Activated T-cell treated with anti-CD3 and anti-CD28 coated beads, Interleukin-2, amount 50 U/mL, for 4 hours (primary cell): Measurements from ENCODE around the gene INHBB. TPM values are rescaled to one million over a fixed set of nuclear protein-coding genes. Genes with fewer than 3 reads are reported as not detected.

Source experiments
- ATAC-seq, 2 donors: fragments of 200-7000 bp; cut with Tn5 transposase; one replicate each; pipeline ENCODE4 v1.10.0; 2021
- DNase-seq: peaks from one replicate; pipeline ENCODE4 v3.0.0-alpha.2; 2020
- H3K27me3 Mint-ChIP-seq: one replicate; pipeline ENCODE4 v1.8.0; 2021; ENCODE audit warnings: low read depth, mixed read lengths
- H3K36me3 Mint-ChIP-seq: one replicate; pipeline ENCODE4 v1.8.0; 2022; ENCODE audit warnings: mixed read lengths; ENCODE audit not compliant: insufficient read depth
- H3K4me1 Mint-ChIP-seq: one replicate; pipeline ENCODE4 v1.8.0; 2021; ENCODE audit warnings: low read depth, mixed read lengths
- H3K4me3 Mint-ChIP-seq: one replicate; pipeline ENCODE4 v1.8.0; 2021; ENCODE audit warnings: mild to moderate bottlenecking, moderate library complexity, mixed read lengths
- H3K9me3 Mint-ChIP-seq: one replicate; pipeline ENCODE4 v1.8.0; 2021; ENCODE audit warnings: mixed read lengths
- total RNA-seq, 3 donors: library from RNA; stranded (reverse); gene quantifications; one replicate each; pipeline ENCODE4 v1.2.1, GENCODE V29; 2021

Gene INHBB
- total RNA-seq, 3 donors from 2014 or later, result 0.11 to 0.16 TPM; not detected in 1

- Mint-ChIP-seq H3K4me1 (no peaks in the 10 kb centered on the region), H3K36me3 (no peaks in the 10 kb centered on the region), H3K27me3 (peaks cover 23% of the 10 kb centered on the region), H3K4me3 (no peak overlapping the region), H3K9me3 (no peaks in the 10 kb centered on the region)
- DNase-seq (no peak), ATAC-seq (no peak)
Measured at GRCh38 chr2:120352696-120353590, 7.0 kb downstream of the INHBB start.

DNA sequence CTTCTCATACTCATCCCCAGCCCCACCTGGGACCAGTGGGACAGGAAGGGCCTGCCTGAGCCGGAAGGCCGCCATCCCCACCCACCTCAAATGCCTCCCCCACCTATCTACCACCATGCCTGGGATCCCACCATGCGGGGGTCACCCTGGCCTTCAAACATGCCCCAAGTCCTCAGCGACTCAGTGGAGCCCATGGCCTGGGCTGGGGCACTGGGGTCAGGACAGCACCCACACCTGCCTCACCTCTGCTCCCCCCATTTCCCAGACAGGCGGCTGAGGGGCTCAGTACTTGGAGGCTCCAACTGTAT lies 7.6 kb downstream of the INHBB start:
- Mint-ChIP-seq H3K9me3 (no peaks in the 10 kb centered on the region), H3K36me3 (no peaks in the 10 kb centered on the region), H3K4me3 (no peak overlapping the region), H3K27me3 (peaks cover 18% of the 10 kb centered on the region), H3K4me1 (no peaks in the 10 kb centered on the region)
- DNase-seq, result no peak
- no peak for ATAC-seq

GRCh38 chr2:120353931-120354330 lies 8.0 kb downstream of the INHBB start:
- ATAC-seq (no peak), DNase-seq (no peak)
- no peaks in the 10 kb centered on the region for H3K9me3 Mint-ChIP-seq

DNA sequence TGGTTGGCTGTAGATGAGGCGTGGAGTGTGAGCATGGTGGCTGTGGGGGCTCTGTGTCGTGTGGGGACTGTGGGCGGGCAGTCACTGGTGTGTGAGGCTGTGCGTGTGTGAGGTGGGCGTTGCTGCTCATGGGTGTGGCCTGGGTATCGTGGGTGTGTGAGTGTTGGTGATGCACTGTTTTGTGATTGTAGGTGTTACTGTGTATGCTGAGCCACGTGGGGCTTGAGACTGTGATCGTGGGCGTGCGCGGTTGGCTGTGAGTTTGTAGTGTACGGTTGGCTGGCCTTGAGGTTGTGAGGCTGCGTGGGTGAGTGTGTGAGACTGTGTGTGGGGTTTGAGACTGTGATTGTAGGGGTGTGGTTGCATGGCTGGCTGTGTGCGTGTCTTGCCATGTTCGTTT lies 8.5 kb downstream of the INHBB start:
- DNase-seq, result no peak
- Mint-ChIP-seq H3K9me3 (no peaks in the 10 kb centered on the region), H3K4me3 (no peak overlapping the region), H3K4me1 (no peaks in the 10 kb centered on the region), H3K36me3 (no peaks in the 10 kb centered on the region), H3K27me3 (peaks cover 12% of the 10 kb centered on the region)
- peak in 1 of 2 donors; percentile 14 for ATAC-seq

More at GRCh38 chr2:120353931-120354330, 8.0 kb downstream of the INHBB start:
- Mint-ChIP-seq H3K27me3 (peaks cover 14% of the 10 kb centered on the region), H3K4me3 (no peak overlapping the region), H3K36me3 (no peaks in the 10 kb centered on the region), H3K4me1 (no peaks in the 10 kb centered on the region)

DNA sequence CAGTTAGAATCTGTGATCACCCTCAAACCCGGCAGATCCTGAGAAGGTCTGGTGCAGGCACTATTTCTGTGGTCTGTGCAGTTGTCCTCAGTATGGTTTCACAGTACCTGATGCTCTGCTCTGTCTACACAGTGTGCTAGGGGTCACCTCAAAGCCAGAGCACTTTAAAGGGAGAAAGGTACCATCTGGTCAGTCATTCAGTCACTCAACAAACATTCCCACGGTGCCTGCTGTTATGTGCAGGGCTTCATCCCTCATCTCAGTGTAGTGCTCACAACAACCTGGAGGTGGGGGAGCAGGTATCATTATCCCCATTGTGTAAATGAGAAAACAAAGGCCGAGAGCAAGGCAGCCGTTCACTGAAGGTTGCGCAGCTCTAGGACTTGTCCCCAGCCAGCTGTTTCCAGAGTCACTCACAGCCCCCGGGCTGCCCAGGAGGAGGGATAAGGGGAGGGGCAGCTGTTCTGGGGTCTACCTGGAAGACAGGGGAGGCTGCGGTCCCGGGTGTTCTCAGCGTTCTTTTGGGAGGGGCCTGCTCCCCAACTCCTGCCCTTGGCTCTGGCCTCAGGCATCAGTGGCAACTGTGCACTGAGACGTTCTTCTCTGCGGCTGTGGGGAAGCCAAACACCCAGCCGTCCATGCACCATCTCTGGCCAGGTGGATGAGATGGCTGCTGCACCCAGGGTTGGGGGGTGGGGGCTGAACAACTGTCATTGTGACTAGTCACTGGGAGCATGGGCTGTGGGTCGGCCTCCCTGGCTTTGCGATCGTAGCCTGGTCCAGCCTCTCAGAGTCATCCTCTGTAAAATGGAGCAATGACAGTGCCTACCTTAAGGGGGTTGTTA lies 9.2 kb downstream of the INHBB start:
- no peak for DNase-seq
- Mint-ChIP-seq H3K4me1 (no peaks in the 10 kb centered on the region), H3K4me3 (no peak overlapping the region), H3K27me3 (peaks cover 9% of the 10 kb centered on the region), H3K9me3 (no peaks in the 10 kb centered on the region), H3K36me3 (no peaks in the 10 kb centered on the region)
- no peak for ATAC-seq

- Mint-ChIP-seq H3K4me3 (no peak overlapping the region), H3K27me3 (peaks cover 4% of the 10 kb centered on the region), H3K4me1 (no peaks in the 10 kb centered on the region), H3K9me3 (no peaks in the 10 kb centered on the region), H3K36me3 (no peaks in the 10 kb centered on the region)
- ATAC-seq (no peak), DNase-seq (no peak)
Measured at GRCh38 chr2:120355780-120356266, 9.9 kb downstream of the INHBB start.

- Mint-ChIP-seq H3K4me1 (no peaks in the 10 kb centered on the region), H3K27me3 (no peaks in the 10 kb centered on the region), H3K4me3 (no peak overlapping the region), H3K36me3 (no peaks in the 10 kb centered on the region), H3K9me3 (no peaks in the 10 kb centered on the region)
- ATAC-seq (no peak), DNase-seq (no peak)
Measured at GRCh38 chr2:120357768-120358167, 11.8 kb downstream of the INHBB start.

GRCh38 chr2:120358734-120359465 lies 13.0 kb downstream of the INHBB start:
- Mint-ChIP-seq H3K27me3 (no peaks in the 10 kb centered on the region), H3K9me3 (no peaks in the 10 kb centered on the region), H3K36me3 (no peaks in the 10 kb centered on the region), H3K4me1 (no peaks in the 10 kb centered on the region), H3K4me3 (no peak overlapping the region)
- DNase-seq (no peak), ATAC-seq (no peak)

- no peaks in the 10 kb centered on the region for H3K9me3 Mint-ChIP-seq
- no peak overlapping the region for H3K4me3 Mint-ChIP-seq
- ATAC-seq, result no peak
- DNase-seq, result no peak
- H3K27me3 Mint-ChIP-seq, result no peaks in the 10 kb centered on the region
- no peaks in the 10 kb centered on the region for H3K36me3 Mint-ChIP-seq
- no peaks in the 10 kb centered on the region for H3K4me1 Mint-ChIP-seq
Measured at GRCh38 chr2:120360307-120360855, 14.4 kb downstream of the INHBB start.

DNA sequence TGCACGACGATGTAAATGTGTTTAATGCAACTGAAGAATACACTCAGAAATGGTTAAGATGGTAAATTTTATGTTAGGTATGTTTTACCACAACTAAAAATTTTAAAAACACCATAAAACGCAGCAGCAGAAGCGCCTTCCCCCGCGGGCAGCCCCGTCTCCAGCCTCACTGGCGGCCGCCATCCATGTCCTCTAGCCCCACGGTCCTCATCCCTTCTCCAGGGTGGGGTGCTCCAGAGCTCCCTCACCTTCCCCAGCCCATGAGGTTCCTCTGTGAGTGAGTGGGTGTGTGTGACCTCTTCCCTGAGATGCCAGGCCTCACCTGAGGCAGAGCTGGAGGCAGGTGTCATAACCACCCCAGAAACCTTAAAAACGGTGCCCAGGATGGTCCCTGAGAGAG lies 17.0 kb downstream of the INHBB start:
- Mint-ChIP-seq H3K9me3 (no peaks in the 10 kb centered on the region), H3K4me1 (no peaks in the 10 kb centered on the region), H3K4me3 (no peak overlapping the region), H3K27me3 (peaks cover 3% of the 10 kb centered on the region), H3K36me3 (no peaks in the 10 kb centered on the region)
- ATAC-seq (no peak), DNase-seq (no peak)

- H3K27me3 Mint-ChIP-seq, result peaks cover 3% of the 10 kb centered on the region
- ATAC-seq (no peak), DNase-seq (no peak)
- H3K36me3 Mint-ChIP-seq, result no peaks in the 10 kb centered on the region
- H3K4me1 Mint-ChIP-seq, result no peaks in the 10 kb centered on the region
- no peaks in the 10 kb centered on the region for H3K9me3 Mint-ChIP-seq
- no peak overlapping the region for H3K4me3 Mint-ChIP-seq
Measured at GRCh38 chr2:120365236-120365793, 19.4 kb downstream of the INHBB start.

DNA sequence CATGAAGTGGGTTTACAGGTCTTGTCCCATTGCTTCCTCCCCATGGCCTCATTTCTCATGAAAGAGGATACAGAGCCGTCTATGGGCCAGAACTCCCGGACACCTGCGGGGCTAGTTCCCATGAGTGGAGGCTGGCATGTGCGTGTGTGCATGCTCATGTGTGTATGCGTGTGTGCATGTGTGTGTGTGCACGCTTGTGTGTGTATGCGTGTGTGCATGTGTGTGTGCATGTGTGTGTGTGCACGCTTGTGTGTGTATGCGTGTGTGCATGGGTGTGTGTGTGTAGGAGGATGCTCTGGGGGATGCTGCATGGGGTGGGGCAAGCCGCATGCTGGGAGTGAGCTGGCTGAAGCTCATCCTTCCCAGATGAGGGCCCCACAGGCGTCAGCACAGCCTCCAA lies 20.8 kb downstream of the INHBB start:
- Mint-ChIP-seq H3K27me3 (peaks cover 3% of the 10 kb centered on the region), H3K4me3 (no peak overlapping the region), H3K36me3 (no peaks in the 10 kb centered on the region), H3K9me3 (no peaks in the 10 kb centered on the region), H3K4me1 (no peaks in the 10 kb centered on the region)
- no peak for DNase-seq
- ATAC-seq, result no peak

DNA sequence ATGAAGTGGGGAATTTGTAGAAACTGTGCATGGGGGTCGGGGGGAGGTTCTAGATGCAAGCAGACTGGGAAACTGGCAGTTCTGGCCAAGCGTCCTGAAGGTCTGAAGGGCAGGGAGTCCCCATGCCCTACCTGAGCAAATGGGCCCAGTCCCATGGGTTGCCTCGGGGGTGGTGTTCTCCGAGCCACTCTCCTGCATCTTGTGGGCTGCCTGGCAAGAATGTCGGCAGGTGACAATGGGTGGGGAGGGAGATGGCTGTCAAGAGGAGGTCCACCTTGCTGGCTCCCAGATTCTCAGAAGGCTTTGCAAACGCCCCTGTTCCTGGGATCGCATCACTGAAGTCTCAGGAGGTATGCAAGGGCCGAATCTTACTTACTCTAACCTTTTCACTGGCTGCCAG lies 21.3 kb downstream of the INHBB start:
- no peaks in the 10 kb centered on the region for H3K4me1 Mint-ChIP-seq
- ATAC-seq, result no peak
- no peak for DNase-seq
- no peaks in the 10 kb centered on the region for H3K36me3 Mint-ChIP-seq
- H3K9me3 Mint-ChIP-seq, result no peaks in the 10 kb centered on the region
- peaks cover 3% of the 10 kb centered on the region for H3K27me3 Mint-ChIP-seq
- H3K4me3 Mint-ChIP-seq, result no peak overlapping the region

GRCh38 chr2:120367649-120368048 lies 21.7 kb downstream of the INHBB start:
- DNase-seq (no peak), ATAC-seq (no peak)
- Mint-ChIP-seq H3K9me3 (no peaks in the 10 kb centered on the region), H3K4me1 (no peaks in the 10 kb centered on the region), H3K27me3 (peaks cover 3% of the 10 kb centered on the region), H3K36me3 (no peaks in the 10 kb centered on the region), H3K4me3 (no peak overlapping the region)
